ENCODE measurements around the gene GREM2. TPM values are rescaled to one million over a fixed set of nuclear protein-coding genes. Genes with fewer than 3 reads are reported as not detected.

GREM2 gene

Small RNAs within 50 kb of the gene (small RNA-seq; reads per million reads assigned to genes)
- not detected for gene RNU5F-8P
